Activated T-cell treated with anti-CD3 and anti-CD28 coated beads for 48 hours (primary cell): ENCODE measurements around the gene FRK.
"Not testable (repeated sequence)": the region's sequence is repeated elsewhere in the genome, so short reads cannot be mapped to it uniquely, and the experiment has no call there.

Experiments used
- DNase-seq: peaks from one replicate; pipeline ENCODE4 v3.0.0-alpha.2; 2020; ENCODE audit warnings: low read depth

The FRK gene

GRCh38 chr6:116060572-116061283, at the start of gene FRK:
TSS of gene FRK (minus strand) at chr6:116060891. CDS start at chr6:116060311, 580 bp downstream.
- no peak for DNase-seq

GRCh38 chr6:116108836-116109235, 48.1 kb upstream of the FRK start:
- no peak for DNase-seq

GRCh38 chr6:116106146-116106545, 45.5 kb upstream of the FRK start:
- no peak for DNase-seq

GRCh38 chr6:116105247-116105646, 44.6 kb upstream of the FRK start:
- no peak for DNase-seq

GRCh38 chr6:116104636-116105035, 43.9 kb upstream of the FRK start:
- no peak for DNase-seq

GRCh38 chr6:116102873-116103272, 42.2 kb upstream of the FRK start:
- no peak for DNase-seq

- DNase-seq = no peak
Observed at GRCh38 chr6:116101790-116102189, 41.1 kb upstream of the FRK start.

- DNase-seq = peak; percentile 69
Observed at GRCh38 chr6:116101302-116101718, 40.6 kb upstream of the FRK start.

- DNase-seq = peak; percentile 86
Observed at GRCh38 chr6:116100419-116101301, 40.0 kb upstream of the FRK start, which contains the start of gene NT5DC1. TSS of gene NT5DC1 (plus strand) at chr6:116100853. CDS start at chr6:116100931, 78 bp downstream.

- DNase-seq = no peak
Observed at GRCh38 chr6:116099036-116099435, 38.3 kb upstream of the FRK start.

GRCh38 chr6:116096979-116097816, 36.5 kb upstream of the FRK start:
- DNase-seq = no peak

GRCh38 chr6:116096048-116096759, 35.5 kb upstream of the FRK start:
- DNase-seq = not testable (repeated sequence)

GRCh38 chr6:116094041-116094440, 33.4 kb upstream of the FRK start:
- no peak for DNase-seq

GRCh38 chr6:116090251-116090650, 29.6 kb upstream of the FRK start:
- DNase-seq = no peak

- no peak for DNase-seq
Observed at GRCh38 chr6:116088946-116089345, 28.3 kb upstream of the FRK start.

- no peak for DNase-seq
Observed at GRCh38 chr6:116087437-116088027, 26.8 kb upstream of the FRK start.

- DNase-seq = no peak
Observed at GRCh38 chr6:116084284-116084683, 23.6 kb upstream of the FRK start.

GRCh38 chr6:116083052-116083451, 22.4 kb upstream of the FRK start:
- no peak for DNase-seq

GRCh38 chr6:116078945-116079344, 18.3 kb upstream of the FRK start:
- DNase-seq = no peak

- no peak for DNase-seq
Observed at GRCh38 chr6:116078522-116078921, 17.8 kb upstream of the FRK start.

GRCh38 chr6:116074732-116075390, 14.2 kb upstream of the FRK start:
- DNase-seq = no peak
